ENCODE data around the gene MYO6. TPM values are rescaled to one million over a fixed set of nuclear protein-coding genes. Genes with fewer than 3 reads are reported as not detected.
"Not testable (repeated sequence)": the region's sequence is repeated elsewhere in the genome, so short reads cannot be mapped to it uniquely, and the experiment has no call there.

The MYO6 gene
- total RNA-seq (10 to 100 TPM; 69.2 to 75.3 TPM), polyA plus RNA-seq (ENCODE audit: insufficient read depth, low read depth, low replicate concordance) (31.5 TPM)
- long read RNA-seq, donor 1, partial matches to known transcripts, result 5 of 5 reads
- long read RNA-seq, donor 1, other reads (novel, unspliced or antisense), result 0 of 5 reads
- long read RNA-seq, donor 2, result 0 reads

DNA sequence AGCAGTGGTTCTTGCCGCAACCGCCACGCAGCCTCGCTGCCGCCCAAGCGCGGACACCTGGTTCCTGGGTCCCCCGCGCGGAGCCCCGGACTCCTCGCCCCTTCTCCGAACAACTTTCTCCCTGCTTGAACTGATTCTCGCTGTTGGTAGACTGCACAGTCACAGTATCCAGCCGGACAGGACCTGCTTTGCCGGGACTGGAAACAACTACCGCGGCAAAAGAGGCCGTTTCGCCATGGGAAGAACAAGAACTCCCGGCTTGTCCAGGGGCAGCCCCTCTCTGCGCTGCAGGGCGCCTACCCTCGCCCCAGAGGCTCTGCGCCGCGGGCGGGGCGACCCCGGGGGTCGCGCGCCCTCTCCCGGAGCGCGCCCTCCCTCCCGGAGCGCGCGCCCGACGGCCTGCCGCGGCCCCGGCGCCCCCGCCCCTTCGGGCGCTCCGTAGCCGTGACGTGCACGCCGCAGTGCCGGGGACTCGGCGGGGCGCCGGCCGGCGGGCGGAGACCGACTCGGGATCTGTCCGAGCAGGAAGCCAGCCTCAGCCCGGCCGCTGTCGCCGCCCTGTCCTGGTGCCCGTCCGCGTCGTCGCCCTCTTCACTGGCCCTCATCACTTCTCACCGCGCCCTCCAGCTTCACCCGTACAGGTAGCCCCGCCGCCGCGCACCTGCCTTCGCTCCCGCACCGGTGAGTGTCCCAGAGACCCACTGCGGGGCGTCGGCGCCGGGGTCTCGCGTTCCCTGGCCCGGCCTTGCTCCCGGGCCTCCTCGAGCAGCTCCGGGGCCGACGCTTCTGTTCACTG, at the start of gene MYO6:
Gene MYO6 (plus strand): TSS at position 497 of the 796 bp plus-strand sequence. CDS start 68,309 bp downstream, outside the sequence.
- H3K4me1 ChIP-seq, result peaks cover 6% of the 10 kb centered on the region
- H3K4me3 ChIP-seq, result peak within 1 kb of the TSS; percentile 94 to 98
- intact Hi-C loops (cut with DNase I; ENCODE audit: low total_unique reads), result no loop called here
- no peaks in the 10 kb centered on the region for H3K27me3 ChIP-seq
- WGBS, 2 donors, result 1 to 2% methylated on average over 13 to 71 of the region's 97 CpGs
- no peaks in the 10 kb centered on the region for H3K9me3 ChIP-seq
- H3K27ac ChIP-seq, result peak within 1 kb of the TSS; percentile 96 to 99
- peak; percentile 81 for DNase-seq
- TF ChIP-seq POLR2A (IDR thresholded peaks at IDR 0.05), result no peak
- TF ChIP-seq, protein P1, sequence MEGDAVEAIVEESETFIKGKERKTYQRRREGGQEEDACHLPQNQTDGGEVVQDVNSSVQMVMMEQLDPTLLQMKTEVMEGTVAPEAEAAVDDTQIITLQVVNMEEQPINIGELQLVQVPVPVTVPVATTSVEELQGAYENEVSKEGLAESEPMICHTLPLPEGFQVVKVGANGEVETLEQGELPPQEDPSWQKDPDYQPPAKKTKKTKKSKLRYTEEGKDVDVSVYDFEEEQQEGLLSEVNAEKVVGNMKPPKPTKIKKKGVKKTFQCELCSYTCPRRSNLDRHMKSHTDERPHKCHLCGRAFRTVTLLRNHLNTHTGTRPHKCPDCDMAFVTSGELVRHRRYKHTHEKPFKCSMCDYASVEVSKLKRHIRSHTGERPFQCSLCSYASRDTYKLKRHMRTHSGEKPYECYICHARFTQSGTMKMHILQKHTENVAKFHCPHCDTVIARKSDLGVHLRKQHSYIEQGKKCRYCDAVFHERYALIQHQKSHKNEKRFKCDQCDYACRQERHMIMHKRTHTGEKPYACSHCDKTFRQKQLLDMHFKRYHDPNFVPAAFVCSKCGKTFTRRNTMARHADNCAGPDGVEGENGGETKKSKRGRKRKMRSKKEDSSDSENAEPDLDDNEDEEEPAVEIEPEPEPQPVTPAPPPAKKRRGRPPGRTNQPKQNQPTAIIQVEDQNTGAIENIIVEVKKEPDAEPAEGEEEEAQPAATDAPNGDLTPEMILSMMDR (IDR thresholded peaks at IDR 0.05), result no peak
- H3K36me3 ChIP-seq (ENCODE audit: low read depth, missing control alignments), result no peaks in the 10 kb centered on the region

DNA sequence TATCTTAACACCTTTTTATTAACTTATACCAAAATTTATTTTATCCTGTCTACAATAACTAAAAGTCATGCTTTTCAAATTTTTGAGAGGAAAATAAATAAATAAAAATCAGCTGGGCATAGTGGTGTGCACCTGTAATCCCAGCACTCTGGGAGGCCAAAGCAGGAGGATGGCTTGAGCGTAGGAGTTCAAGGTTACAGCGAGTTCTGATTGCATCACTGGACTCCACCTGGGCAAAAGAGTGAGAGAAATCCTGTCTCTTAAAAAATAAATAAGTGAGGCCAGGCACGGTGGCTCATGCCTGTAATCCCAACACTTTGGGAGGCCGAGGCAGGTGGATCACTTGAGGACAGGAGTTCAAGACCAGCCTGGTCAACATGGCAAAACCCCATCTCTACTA, 40.7 kb upstream of the MYO6 start:
- H3K9me3 ChIP-seq; H3K27me3 ChIP-seq; H3K36me3 ChIP-seq (ENCODE audit: low read depth, missing control alignments); H3K4me3 ChIP-seq; DNase-seq; H3K4me1 ChIP-seq; intact Hi-C loops (cut with DNase I; ENCODE audit: low total_unique reads); H3K27ac ChIP-seq: not testable (repeated sequence)
- 91 to 96% methylated on average over 4 of the region's 4 CpGs for WGBS, 2 donors

DNA sequence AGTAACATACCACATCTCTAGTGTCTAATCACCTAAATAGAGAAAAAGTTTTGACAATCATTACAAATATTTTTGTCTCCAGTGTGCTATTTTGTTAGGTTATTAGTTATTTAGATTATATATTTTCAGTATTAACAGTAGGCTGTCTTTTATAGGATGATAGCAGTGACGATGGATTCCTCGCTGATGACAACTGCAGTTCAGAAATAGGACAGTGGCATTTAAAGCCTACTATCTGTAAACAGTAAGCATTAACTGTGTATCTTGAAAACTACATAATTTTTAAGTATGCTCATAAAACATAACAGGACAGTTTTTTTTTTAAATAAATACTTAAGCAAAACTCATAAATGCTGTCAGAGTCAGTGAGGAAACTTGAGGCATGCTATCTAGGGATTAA, 37.9 kb upstream of the MYO6 start:
- Histone ChIP-seq H3K9me3 (no peaks in the 10 kb centered on the region), H3K36me3 (ENCODE audit: low read depth, missing control alignments) (no peaks in the 10 kb centered on the region), H3K4me1 (no peaks in the 10 kb centered on the region), H3K4me3 (no peak overlapping the region), H3K27ac (no peak overlapping the region), H3K27me3 (no peaks in the 10 kb centered on the region)
- DNase-seq, result no peak
- WGBS, 2 donors, result 93% methylated on average over 2 of the region's 2 CpGs
- intact Hi-C loops (cut with DNase I; ENCODE audit: low total_unique reads), result no loop called here
- TF ChIP-seq, protein P1 (IDR thresholded peaks at IDR 0.05), result no peak
- no peak for TF ChIP-seq POLR2A (IDR thresholded peaks at IDR 0.05)

DNA sequence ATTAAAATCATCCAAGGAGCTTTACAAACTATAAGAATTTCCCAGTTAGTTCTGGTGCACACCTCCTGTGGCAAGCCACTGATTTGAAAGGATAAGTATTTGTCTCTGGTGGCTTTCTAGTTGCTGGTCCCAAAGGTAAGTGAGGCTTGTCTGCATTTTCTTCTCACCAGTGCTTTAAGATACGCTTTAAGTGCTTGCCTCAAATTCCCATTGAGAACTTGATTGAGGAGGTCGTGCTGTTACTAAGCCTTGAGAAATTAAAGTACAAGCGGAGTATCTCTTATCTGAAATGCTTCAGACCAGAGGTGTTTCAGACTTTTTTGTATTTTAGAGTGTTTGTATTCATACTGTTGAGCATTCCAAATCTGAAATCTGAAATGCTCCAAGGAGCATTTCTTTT, 29.9 kb upstream of the MYO6 start:
- DNase-seq, result no peak
- H3K4me3 ChIP-seq, result no peak overlapping the region
- no peak overlapping the region for H3K27ac ChIP-seq
- no peaks in the 10 kb centered on the region for H3K4me1 ChIP-seq
- WGBS, 2 donors, result 74 to 78% methylated on average over 3 of the region's 3 CpGs
- no peaks in the 10 kb centered on the region for H3K9me3 ChIP-seq
- intact Hi-C loops (cut with DNase I; ENCODE audit: low total_unique reads), result no loop called here
- H3K36me3 ChIP-seq (ENCODE audit: low read depth, missing control alignments), result no peaks in the 10 kb centered on the region
- H3K27me3 ChIP-seq, result no peaks in the 10 kb centered on the region
- TF ChIP-seq, protein P1 (IDR thresholded peaks at IDR 0.05), result no peak
- no peak for TF ChIP-seq POLR2A (IDR thresholded peaks at IDR 0.05)

DNA sequence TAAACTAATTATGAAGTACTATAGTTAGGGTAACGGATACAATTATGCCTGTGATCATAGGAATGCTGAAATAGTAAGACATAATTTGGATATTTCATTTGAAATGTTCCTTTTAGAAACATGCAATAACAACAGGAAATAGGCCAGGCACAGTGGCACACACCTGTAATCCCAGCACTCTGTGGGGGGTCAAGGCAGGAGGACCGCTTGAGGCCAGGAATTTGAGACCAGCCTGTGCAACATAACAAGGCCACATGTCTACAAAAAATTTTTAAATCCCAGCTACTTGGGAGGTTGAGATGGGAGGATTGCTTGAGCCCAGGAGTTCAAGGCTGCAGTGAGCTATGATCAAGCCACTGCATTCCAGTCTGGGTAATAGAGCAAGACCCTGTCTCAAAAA, 25.7 kb upstream of the MYO6 start:
- H3K27ac ChIP-seq, result no peak overlapping the region
- no peaks in the 10 kb centered on the region for H3K4me1 ChIP-seq
- no peak overlapping the region for H3K4me3 ChIP-seq
- TF ChIP-seq POLR2A (IDR thresholded peaks at IDR 0.05), result no peak
- TF ChIP-seq, protein P1 (IDR thresholded peaks at IDR 0.05), result no peak
- intact Hi-C loops (cut with DNase I; ENCODE audit: low total_unique reads), result no loop called here
- H3K27me3 ChIP-seq, result no peaks in the 10 kb centered on the region
- 72 to 75% methylated on average over 2 of the region's 2 CpGs for WGBS, 2 donors
- no peaks in the 10 kb centered on the region for H3K36me3 ChIP-seq (ENCODE audit: low read depth, missing control alignments)
- no peaks in the 10 kb centered on the region for H3K9me3 ChIP-seq
- no peak for DNase-seq
